GM18498 (cell line): Measurements from ENCODE around the gene UFC1.

Experiments
- ATAC-seq: cut with Tn5 transposase; IDR thresholded peaks from one replicate; pipeline ENCODE4 v1.9.1; 2021; ENCODE audit warnings: mild to moderate bottlenecking, moderate library complexity; ENCODE audit not compliant: unreplicated experiment

UFC1 gene

GRCh38 chr1:161192476-161193465, 39.0 kb downstream of the UFC1 start:
- peak; percentile 76 for ATAC-seq

GRCh38 chr1:161193561-161194235, 39.9 kb downstream of the UFC1 start:
- no peak for ATAC-seq

GRCh38 chr1:161195171-161195570, 41.4 kb downstream of the UFC1 start:
- peak; percentile 52 for ATAC-seq

- ATAC-seq, result no peak
These were observed 42.3 kb downstream of the UFC1 start for GRCh38 chr1:161196111-161196510.

GRCh38 chr1:161196521-161197451, 43.0 kb downstream of the UFC1 start:
- ATAC-seq, result no peak

- no peak for ATAC-seq
These were observed 43.9 kb downstream of the UFC1 start for GRCh38 chr1:161197560-161198193.

- ATAC-seq, result no peak
These were observed 44.6 kb downstream of the UFC1 start for GRCh38 chr1:161198194-161198896.

- ATAC-seq, result no peak
These were observed 45.2 kb downstream of the UFC1 start, which contains the start of gene ADAMTS4 for GRCh38 chr1:161198897-161199431. TSS of gene ADAMTS4 (minus strand) at chr1:161199054. CDS start at chr1:161198627, 427 bp downstream.

GRCh38 chr1:161199506-161200139, 45.8 kb downstream of the UFC1 start:
- no peak for ATAC-seq

- ATAC-seq, result no peak
These were observed 46.7 kb downstream of the UFC1 start for GRCh38 chr1:161200421-161200991.

GRCh38 chr1:161200992-161201835, 47.4 kb downstream of the UFC1 start:
- ATAC-seq, result no peak

GRCh38 chr1:161201836-161202712, 48.3 kb downstream of the UFC1 start, which contains the start of gene NDUFS2:
TSS of gene NDUFS2 (plus strand) at chr1:161202367. CDS start at chr1:161202386, 19 bp downstream.
- peak; percentile 94 for ATAC-seq

GRCh38 chr1:161206411-161207140, 52.8 kb downstream of the UFC1 start:
- no peak for ATAC-seq

GRCh38 chr1:161207173-161207572, 53.4 kb downstream of the UFC1 start:
- ATAC-seq, result no peak
